ENCODE results near the gene NIN. TPM values are rescaled to one million over a fixed set of nuclear protein-coding genes. Genes with fewer than 3 reads are reported as not detected.

Gene NIN
- total RNA-seq, 1 donor from 2014 or later: 39.5 TPM

GRCh38 chr14:50790589-50790988 is 40.4 kb downstream of the NIN start:
- DNase-seq (ENCODE audit: low spot score): no peak

- no peak for DNase-seq (ENCODE audit: low spot score)
Measured at GRCh38 chr14:50786751-50787464, 44.1 kb downstream of the NIN start.

- DNase-seq (ENCODE audit: low spot score): no peak
Measured at GRCh38 chr14:50785457-50786063, 45.4 kb downstream of the NIN start.

- DNase-seq (ENCODE audit: low spot score): no peak
Measured at GRCh38 chr14:50784683-50785456, 46.1 kb downstream of the NIN start.

GRCh38 chr14:50783563-50783962 is 47.4 kb downstream of the NIN start:
- no peak for DNase-seq (ENCODE audit: low spot score)

- DNase-seq (ENCODE audit: low spot score): no peak
Measured at GRCh38 chr14:50780393-50780792, 50.6 kb downstream of the NIN start.

- no peak for DNase-seq (ENCODE audit: low spot score)
Measured at GRCh38 chr14:50778721-50779483, 52.1 kb downstream of the NIN start.

- no peak for DNase-seq (ENCODE audit: low spot score)
Measured at GRCh38 chr14:50776522-50776921, 54.4 kb downstream of the NIN start.

- DNase-seq (ENCODE audit: low spot score): no peak
Measured at GRCh38 chr14:50775357-50775756, 55.6 kb downstream of the NIN start.

- no peak for DNase-seq (ENCODE audit: low spot score)
Measured at GRCh38 chr14:50774542-50775267, 56.3 kb downstream of the NIN start.

GRCh38 chr14:50773632-50774541 is 57.1 kb downstream of the NIN start:
- no peak for DNase-seq (ENCODE audit: low spot score)

GRCh38 chr14:50772412-50772811 is 58.5 kb downstream of the NIN start:
- DNase-seq (ENCODE audit: low spot score): no peak

- no peak for DNase-seq (ENCODE audit: low spot score)
Measured at GRCh38 chr14:50770586-50770985, 60.4 kb downstream of the NIN start.

GRCh38 chr14:50769863-50770500 is 61.0 kb downstream of the NIN start:
- DNase-seq (ENCODE audit: low spot score): no peak

- no peak for DNase-seq (ENCODE audit: low spot score)
Measured at GRCh38 chr14:50768680-50769079, 62.3 kb downstream of the NIN start.

- DNase-seq (ENCODE audit: low spot score): no peak
Measured at GRCh38 chr14:50766338-50766886, 64.5 kb downstream of the NIN start.

- no peak for DNase-seq (ENCODE audit: low spot score)
Measured at GRCh38 chr14:50763382-50764007, 67.5 kb downstream of the NIN start.

GRCh38 chr14:50762931-50763300 is 68.0 kb downstream of the NIN start:
- DNase-seq (ENCODE audit: low spot score): no peak
